Panc1 (cell line): ENCODE measurements around the gene ZNF512B. TPM values are rescaled to one million over a fixed set of nuclear protein-coding genes. Genes with fewer than 3 reads are reported as not detected.
"Not testable (repeated sequence)": the region's sequence is repeated elsewhere in the genome, so short reads cannot be mapped to it uniquely, and the experiment has no call there.

ENCODE experiments used
- ATAC-seq: fragments of 200-7000 bp; cut with Tn5 transposase; 2 replicates; pipeline ENCODE4 v1.9.1; 2020; ENCODE audit warnings: mild to moderate bottlenecking, moderate library complexity
- BruUV-seq: library from RNA; stranded (reverse); fragments of 400-500 nt; replicated peaks from 2 replicates; lab custom pipeline; 2021; lab: Mats Ljungman, UMichigan
- CTCF ChIA-PET: fragments of 300-600 bp; sonication (Branson Sonifier 250); formaldehyde crosslinking; loops from one replicate; lab custom pipeline; 2022; ENCODE audit warnings: antibody characterized with exemption; lab: Charles Lee
- POLR2A ChIA-PET: fragments of 300-600 bp; sonication (Branson Sonifier 250); formaldehyde crosslinking; loops from one replicate; lab custom pipeline; 2022; ENCODE audit warnings: antibody characterized with exemption; lab: Charles Lee
- DNase-seq: peaks from one replicate; pipeline ENCODE4 v3.0.0-alpha.2; 2010; ENCODE audit warnings: low read depth, low spot score
- H3K27ac ChIP-seq: 2 replicates; pipeline ENCODE4 v1.5.1; 2011; ENCODE audit warnings: mild to moderate bottlenecking, low read length, inconsistent platforms
- H3K27me3 ChIP-seq: fragments of 200-500 bp; sonication (Bioruptor generic); 2 replicates; pipeline ENCODE4 v1.6.0; 2014; ENCODE audit warnings: low read length, inconsistent platforms; ENCODE audit not compliant: control insufficient read depth, insufficient read depth
- H3K36me3 ChIP-seq: fragments of 200-500 bp; sonication (Bioruptor generic); 2 replicates; pipeline ENCODE4 v1.5.1; 2014; ENCODE audit warnings: inconsistent platforms, mild to moderate bottlenecking, low read length, moderate library complexity; ENCODE audit not compliant: control insufficient read depth, insufficient read depth
- H3K4me1 ChIP-seq: 2 replicates; pipeline ENCODE4 v1.5.1; 2011; ENCODE audit warnings: inconsistent platforms, mild to moderate bottlenecking, low read length, moderate library complexity; ENCODE audit not compliant: control insufficient read depth, insufficient read depth
- H3K4me3 ChIP-seq, 2 experiments: 2 replicates each; pipeline ENCODE4 v1.5.1; 2011 to 2012; ENCODE audit warnings: low read depth in 2 of 2, low read length in 2 of 2, mild to moderate bottlenecking in 2 of 2, inconsistent platforms in 1 of 2, moderate library complexity in 1 of 2
- H3K9me3 ChIP-seq: fragments of 200-500 bp; sonication (Bioruptor generic); 2 replicates; pipeline ENCODE4 v1.5.1; 2014; ENCODE audit warnings: low read depth, mild to moderate bottlenecking, inconsistent platforms, low read length, moderate library complexity; ENCODE audit not compliant: control insufficient read depth, insufficient read depth
- POLR2AphosphoS5 ChIP-seq: IDR thresholded peaks from 2 replicates; pipeline ENCODE4 v1.6.1; 2012; ENCODE audit warnings: mild to moderate bottlenecking, low read depth, low read length, moderate library complexity
- SIN3A ChIP-seq: IDR thresholded peaks from 2 replicates; pipeline ENCODE4 v1.6.1; 2012; ENCODE audit warnings: low read depth, mild to moderate bottlenecking, low read length, moderate library complexity, borderline replicate concordance; ENCODE audit not compliant: insufficient read depth
- TCF7L2 ChIP-seq: IDR thresholded peaks from 2 replicates; pipeline ENCODE4 v1.6.1; 2011; ENCODE audit warnings: mild to moderate bottlenecking, low read depth, low read length, inconsistent platforms
- in situ Hi-C: cut with HindIII; loops from 2 replicates; pipeline ENCODE4 v1.10.0; 2016; ENCODE audit warnings: low sequenced_read_pairs, low pct_unique_long_range_greater_than_20kb
- intact Hi-C: fragments of 100-400 bp; cut with micrococcal nuclease; formaldehyde crosslinking; loops from one replicate; pipeline ENCODE4 v1.10.0; 2022; ENCODE audit not compliant: unreplicated experiment
- total RNA-seq: library from RNA; stranded (reverse); gene quantifications from one replicate; pipeline ENCODE4 v1.2.1, GENCODE V29; 2021; ENCODE audit not compliant: unreplicated experiment
- TF ChIP-seq, protein P1 (sequence below): fragments of 450-650 bp; IDR thresholded peaks from 2 replicates; pipeline ENCODE4 v1.5.1; 2017; ENCODE audit warnings: mild to moderate bottlenecking
- TF ChIP-seq, protein P2 (sequence below), 2 experiments: IDR thresholded peaks; 2 replicates each; pipeline ENCODE4 v1.6.1; 2011 to 2012; ENCODE audit warnings: low read depth in 2 of 2, control low read depth in 1 of 2, low read length in 1 of 2, mild to moderate bottlenecking in 1 of 2, moderate library complexity in 1 of 2; ENCODE audit not compliant: insufficient read depth in 1 of 2

ZNF512B gene
- total RNA-seq, 1 experiment from 2014 or later, result 17.9 TPM

DNA sequence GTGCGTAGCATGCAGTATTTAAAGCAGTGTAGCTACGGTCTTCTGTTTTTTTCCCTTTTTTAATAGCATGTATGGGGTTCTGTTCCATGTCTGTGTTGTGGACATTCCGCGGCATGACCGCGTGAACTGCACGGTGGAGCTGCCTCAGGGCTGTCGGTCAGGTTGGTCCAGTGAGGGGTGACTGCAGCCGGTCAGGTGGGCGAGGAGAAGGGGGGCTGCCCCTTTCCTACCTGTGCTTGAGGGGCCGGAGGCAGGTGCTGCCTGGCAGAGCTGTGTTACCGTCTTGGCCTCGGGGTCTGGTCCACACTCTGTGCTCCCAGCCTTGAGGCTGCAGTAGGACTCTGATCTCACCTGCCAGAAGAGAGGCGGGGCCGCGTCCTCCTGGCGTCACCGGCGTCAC is 38.0 kb downstream of the ZNF512B start:
- H3K27me3 ChIP-seq, result no peaks in the 10 kb centered on the region
- DNase-seq (no peak), ATAC-seq (no peak)
- H3K4me1 ChIP-seq, result no peaks in the 10 kb centered on the region
- no peaks in the 10 kb centered on the region for H3K9me3 ChIP-seq
- ChIA-PET POLR2A (no interaction called here), CTCF (no interaction called here)
- BruUV-seq, result no TSS peak
- TF ChIP-seq SIN3A, result no peak
- no peak for TF ChIP-seq TCF7L2
- in situ Hi-C loops (no loop called here), intact Hi-C loops (no loop called here)
- peaks cover 11% of the 10 kb centered on the region for H3K36me3 ChIP-seq
- no peak overlapping the region for H3K4me3 ChIP-seq
- H3K27ac ChIP-seq, result no peak overlapping the region

DNA sequence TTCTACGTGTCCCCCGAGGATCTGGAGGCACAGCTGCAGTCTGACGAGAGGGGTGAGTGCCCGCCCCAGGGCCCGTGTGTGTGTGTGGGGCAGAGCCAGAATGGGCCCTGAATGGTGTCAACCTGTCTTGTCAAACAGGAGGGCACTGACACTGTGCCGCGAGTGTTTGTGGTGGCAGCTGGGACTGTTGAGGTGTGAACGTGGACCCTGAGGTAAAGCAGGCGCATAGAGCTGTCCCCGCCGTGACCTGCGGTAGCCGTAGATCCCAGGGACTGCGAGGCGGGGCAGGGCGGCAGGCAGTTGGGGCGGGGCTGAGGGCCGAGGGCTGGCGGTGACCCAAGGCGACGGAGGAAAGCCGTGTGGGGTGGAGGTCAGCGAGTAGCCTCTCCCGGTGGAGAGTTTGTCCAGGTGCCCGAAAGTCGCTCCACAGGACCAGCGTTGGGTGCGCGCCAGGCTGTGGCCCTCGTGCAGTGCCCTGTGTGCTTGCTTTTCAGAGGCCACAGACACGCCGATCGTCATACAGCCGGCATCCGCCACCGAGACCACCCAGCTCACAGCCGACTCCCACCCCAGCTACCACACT is 38.7 kb downstream of the ZNF512B start:
- ChIA-PET POLR2A (no interaction called here), CTCF (no interaction called here)
- Histone ChIP-seq H3K9me3 (no peaks in the 10 kb centered on the region), H3K4me1 (no peaks in the 10 kb centered on the region), H3K27ac (no peak overlapping the region), H3K27me3 (no peaks in the 10 kb centered on the region), H3K4me3 (no peak overlapping the region), H3K36me3 (peaks cover 11% of the 10 kb centered on the region)
- DNase-seq (no peak), ATAC-seq (no peak)
- intact Hi-C loops, result no loop called here
- no TSS peak for BruUV-seq
- in situ Hi-C loops, result no loop called here
- TF ChIP-seq, protein P1, sequence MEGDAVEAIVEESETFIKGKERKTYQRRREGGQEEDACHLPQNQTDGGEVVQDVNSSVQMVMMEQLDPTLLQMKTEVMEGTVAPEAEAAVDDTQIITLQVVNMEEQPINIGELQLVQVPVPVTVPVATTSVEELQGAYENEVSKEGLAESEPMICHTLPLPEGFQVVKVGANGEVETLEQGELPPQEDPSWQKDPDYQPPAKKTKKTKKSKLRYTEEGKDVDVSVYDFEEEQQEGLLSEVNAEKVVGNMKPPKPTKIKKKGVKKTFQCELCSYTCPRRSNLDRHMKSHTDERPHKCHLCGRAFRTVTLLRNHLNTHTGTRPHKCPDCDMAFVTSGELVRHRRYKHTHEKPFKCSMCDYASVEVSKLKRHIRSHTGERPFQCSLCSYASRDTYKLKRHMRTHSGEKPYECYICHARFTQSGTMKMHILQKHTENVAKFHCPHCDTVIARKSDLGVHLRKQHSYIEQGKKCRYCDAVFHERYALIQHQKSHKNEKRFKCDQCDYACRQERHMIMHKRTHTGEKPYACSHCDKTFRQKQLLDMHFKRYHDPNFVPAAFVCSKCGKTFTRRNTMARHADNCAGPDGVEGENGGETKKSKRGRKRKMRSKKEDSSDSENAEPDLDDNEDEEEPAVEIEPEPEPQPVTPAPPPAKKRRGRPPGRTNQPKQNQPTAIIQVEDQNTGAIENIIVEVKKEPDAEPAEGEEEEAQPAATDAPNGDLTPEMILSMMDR, result no peak
- TF ChIP-seq SIN3A (no peak), POLR2AphosphoS5 (no peak), TCF7L2 (no peak)
- TF ChIP-seq, protein P2, sequence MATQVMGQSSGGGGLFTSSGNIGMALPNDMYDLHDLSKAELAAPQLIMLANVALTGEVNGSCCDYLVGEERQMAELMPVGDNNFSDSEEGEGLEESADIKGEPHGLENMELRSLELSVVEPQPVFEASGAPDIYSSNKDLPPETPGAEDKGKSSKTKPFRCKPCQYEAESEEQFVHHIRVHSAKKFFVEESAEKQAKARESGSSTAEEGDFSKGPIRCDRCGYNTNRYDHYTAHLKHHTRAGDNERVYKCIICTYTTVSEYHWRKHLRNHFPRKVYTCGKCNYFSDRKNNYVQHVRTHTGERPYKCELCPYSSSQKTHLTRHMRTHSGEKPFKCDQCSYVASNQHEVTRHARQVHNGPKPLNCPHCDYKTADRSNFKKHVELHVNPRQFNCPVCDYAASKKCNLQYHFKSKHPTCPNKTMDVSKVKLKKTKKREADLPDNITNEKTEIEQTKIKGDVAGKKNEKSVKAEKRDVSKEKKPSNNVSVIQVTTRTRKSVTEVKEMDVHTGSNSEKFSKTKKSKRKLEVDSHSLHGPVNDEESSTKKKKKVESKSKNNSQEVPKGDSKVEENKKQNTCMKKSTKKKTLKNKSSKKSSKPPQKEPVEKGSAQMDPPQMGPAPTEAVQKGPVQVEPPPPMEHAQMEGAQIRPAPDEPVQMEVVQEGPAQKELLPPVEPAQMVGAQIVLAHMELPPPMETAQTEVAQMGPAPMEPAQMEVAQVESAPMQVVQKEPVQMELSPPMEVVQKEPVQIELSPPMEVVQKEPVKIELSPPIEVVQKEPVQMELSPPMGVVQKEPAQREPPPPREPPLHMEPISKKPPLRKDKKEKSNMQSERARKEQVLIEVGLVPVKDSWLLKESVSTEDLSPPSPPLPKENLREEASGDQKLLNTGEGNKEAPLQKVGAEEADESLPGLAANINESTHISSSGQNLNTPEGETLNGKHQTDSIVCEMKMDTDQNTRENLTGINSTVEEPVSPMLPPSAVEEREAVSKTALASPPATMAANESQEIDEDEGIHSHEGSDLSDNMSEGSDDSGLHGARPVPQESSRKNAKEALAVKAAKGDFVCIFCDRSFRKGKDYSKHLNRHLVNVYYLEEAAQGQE (IDR thresholded peaks at IDR 0.05; ENCODE audit: insufficient read depth in 1 of 2, low read depth in 2 of 2, low read length in 1 of 2), result no peak

DNA sequence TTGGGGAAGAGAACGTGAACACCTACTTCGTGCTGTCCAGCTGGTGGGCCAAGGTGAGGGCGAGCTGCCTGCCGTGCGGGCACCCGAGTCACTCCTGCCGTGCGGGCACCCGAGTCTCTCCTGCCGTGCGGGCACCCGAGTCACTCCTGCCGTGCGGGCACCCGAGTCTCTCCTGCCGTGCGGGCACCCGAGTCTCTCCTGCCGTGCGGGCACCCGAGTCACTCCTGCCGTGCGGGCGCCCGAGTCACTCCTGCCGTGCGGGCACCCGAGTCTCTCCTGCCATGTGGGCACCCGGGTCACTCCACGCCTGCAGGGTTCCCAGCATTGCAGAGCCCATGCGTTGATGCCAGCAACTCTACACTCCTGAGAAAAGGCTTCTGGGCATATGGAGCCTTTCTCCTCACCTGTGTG is 40.3 kb downstream of the ZNF512B start:
- BruUV-seq, DNase-seq, in situ Hi-C loops, CTCF ChIA-PET, H3K27ac ChIP-seq, H3K4me1 ChIP-seq, intact Hi-C loops, H3K4me3 ChIP-seq, H3K9me3 ChIP-seq, POLR2A ChIA-PET, H3K27me3 ChIP-seq, ATAC-seq: not testable (repeated sequence)
- peaks cover 11% of the 10 kb centered on the region for H3K36me3 ChIP-seq
